HG03066 (cell line): ENCODE results near the gene TINAGL1.

Experiments
- ATAC-seq: cut with Tn5 transposase; IDR thresholded peaks from one replicate; pipeline ENCODE4 v1.9.1; 2021; ENCODE audit warnings: low read depth; ENCODE audit not compliant: unreplicated experiment

TINAGL1 gene

GRCh38 chr1:31576201-31576669, at the start of gene TINAGL1:
Gene TINAGL1 (plus strand): TSS chr1:31576515. CDS start chr1:31577149, 634 bp downstream.
- ATAC-seq, result no peak

GRCh38 chr1:31529999-31530684, 46.2 kb upstream of the TINAGL1 start:
- ATAC-seq, result no peak

- no peak for ATAC-seq
Observed at GRCh38 chr1:31531177-31531999, 44.9 kb upstream of the TINAGL1 start.

- no peak for ATAC-seq
Observed at GRCh38 chr1:31532173-31532572, 44.1 kb upstream of the TINAGL1 start.

GRCh38 chr1:31535561-31535960, 40.8 kb upstream of the TINAGL1 start:
- ATAC-seq, result no peak

- no peak for ATAC-seq
Observed at GRCh38 chr1:31539329-31539728, 37.0 kb upstream of the TINAGL1 start.

GRCh38 chr1:31541194-31541593, 35.1 kb upstream of the TINAGL1 start:
- ATAC-seq, result no peak

GRCh38 chr1:31545927-31546540, 30.3 kb upstream of the TINAGL1 start:
- no peak for ATAC-seq

- ATAC-seq, result no peak
Observed at GRCh38 chr1:31548534-31548906, 27.8 kb upstream of the TINAGL1 start.

GRCh38 chr1:31548907-31549808, 27.2 kb upstream of the TINAGL1 start:
- ATAC-seq, result peak; percentile 76

GRCh38 chr1:31549809-31550620, 26.3 kb upstream of the TINAGL1 start:
- peak; percentile 37 for ATAC-seq

- ATAC-seq, result no peak
Observed at GRCh38 chr1:31551208-31551607, 25.1 kb upstream of the TINAGL1 start.

- ATAC-seq, result no peak
Observed at GRCh38 chr1:31552489-31552888, 23.8 kb upstream of the TINAGL1 start.

- no peak for ATAC-seq
Observed at GRCh38 chr1:31556481-31557006, 19.8 kb upstream of the TINAGL1 start.

GRCh38 chr1:31559715-31560114, 16.6 kb upstream of the TINAGL1 start:
- ATAC-seq, result no peak

- no peak for ATAC-seq
Observed at GRCh38 chr1:31560394-31560793, 15.9 kb upstream of the TINAGL1 start.

- ATAC-seq, result no peak
Observed at GRCh38 chr1:31562707-31563360, 13.5 kb upstream of the TINAGL1 start.

- ATAC-seq, result no peak
Observed at GRCh38 chr1:31564606-31564989, 11.7 kb upstream of the TINAGL1 start.
